DOHH2 (cell line): ENCODE results near the gene RBM28.

Experiments
- EZH2phosphoT487 ChIP-seq: fragments of 200-600 bp; sonication (generic); IDR thresholded peaks from 2 replicates; pipeline ENCODE4 v1.6.1; 2017; ENCODE audit warnings: borderline replicate concordance, mild to moderate bottlenecking, antibody characterized with exemption, low read length, moderate library complexity, mixed read lengths
- TF ChIP-seq, protein P1 (sequence below): fragments of 200-600 bp; sonication (generic); IDR thresholded peaks from one replicate; pipeline ENCODE4 v1.5.1; 2014; ENCODE audit warnings: antibody characterized with exemption, mild to moderate bottlenecking, low read depth, low read length; ENCODE audit not compliant: poor library complexity, severe bottlenecking

DNA sequence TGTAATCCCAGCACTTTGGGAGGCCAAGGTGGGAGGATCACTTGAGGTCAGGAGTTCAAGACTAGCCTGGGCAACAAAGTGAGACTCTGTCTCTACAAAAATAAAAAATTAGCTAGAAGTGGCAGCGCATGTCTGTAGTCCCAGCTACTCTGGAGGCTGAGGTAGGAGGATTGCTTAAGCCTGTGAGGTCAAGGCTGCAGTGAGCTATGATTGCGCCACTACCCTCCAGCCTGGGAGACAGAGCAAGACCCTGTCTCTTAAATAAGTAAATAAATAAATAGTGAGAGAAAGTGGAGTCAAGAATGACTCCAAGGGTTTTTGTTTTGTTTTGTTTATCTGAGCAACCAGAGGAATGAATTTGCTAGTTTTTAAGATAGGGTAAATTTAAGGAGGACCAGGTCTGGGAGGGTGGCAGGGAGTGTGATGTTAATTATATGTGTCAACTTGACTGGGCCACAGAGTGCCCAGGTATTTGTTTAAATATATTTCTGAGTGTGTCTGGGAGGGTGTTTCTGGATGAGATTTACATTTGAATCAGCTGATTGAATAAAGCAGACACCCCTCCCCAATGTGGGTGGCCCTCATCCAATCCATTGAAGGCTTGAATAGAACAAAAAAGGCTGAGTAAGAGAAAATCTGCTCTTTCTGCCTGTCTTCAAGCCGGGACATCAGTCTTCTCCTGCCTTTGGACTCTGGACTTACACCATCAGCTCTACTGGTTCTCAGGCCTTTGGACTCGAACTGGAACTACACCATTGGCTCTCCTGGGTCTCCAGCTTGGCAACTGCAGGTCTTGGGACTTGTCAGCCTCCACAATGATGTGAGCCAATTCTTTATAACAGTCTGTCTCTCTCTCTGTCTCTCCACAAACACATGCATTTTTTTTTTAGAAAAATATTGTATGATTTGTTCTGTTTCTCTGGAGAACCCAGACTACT, 42.5 kb upstream of the RBM28 start:
- TF ChIP-seq, protein P1, sequence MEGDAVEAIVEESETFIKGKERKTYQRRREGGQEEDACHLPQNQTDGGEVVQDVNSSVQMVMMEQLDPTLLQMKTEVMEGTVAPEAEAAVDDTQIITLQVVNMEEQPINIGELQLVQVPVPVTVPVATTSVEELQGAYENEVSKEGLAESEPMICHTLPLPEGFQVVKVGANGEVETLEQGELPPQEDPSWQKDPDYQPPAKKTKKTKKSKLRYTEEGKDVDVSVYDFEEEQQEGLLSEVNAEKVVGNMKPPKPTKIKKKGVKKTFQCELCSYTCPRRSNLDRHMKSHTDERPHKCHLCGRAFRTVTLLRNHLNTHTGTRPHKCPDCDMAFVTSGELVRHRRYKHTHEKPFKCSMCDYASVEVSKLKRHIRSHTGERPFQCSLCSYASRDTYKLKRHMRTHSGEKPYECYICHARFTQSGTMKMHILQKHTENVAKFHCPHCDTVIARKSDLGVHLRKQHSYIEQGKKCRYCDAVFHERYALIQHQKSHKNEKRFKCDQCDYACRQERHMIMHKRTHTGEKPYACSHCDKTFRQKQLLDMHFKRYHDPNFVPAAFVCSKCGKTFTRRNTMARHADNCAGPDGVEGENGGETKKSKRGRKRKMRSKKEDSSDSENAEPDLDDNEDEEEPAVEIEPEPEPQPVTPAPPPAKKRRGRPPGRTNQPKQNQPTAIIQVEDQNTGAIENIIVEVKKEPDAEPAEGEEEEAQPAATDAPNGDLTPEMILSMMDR, result no peak
- TF ChIP-seq EZH2phosphoT487, result no peak
